Measurements from ENCODE around the gene UMODL1. TPM values are rescaled to one million over a fixed set of nuclear protein-coding genes. Genes with fewer than 3 reads are reported as not detected.

UMODL1 gene
- total RNA-seq, 1 experiment from 2014 or later = 0.20 TPM

- H3K36me3 Mint-ChIP-seq (ENCODE audit: insufficient read depth, unreplicated experiment) = no peaks in the 10 kb centered on the region
- DNase-seq = no peak
- intact Hi-C loops (cut with micrococcal nuclease; ENCODE audit: unreplicated experiment) = no loop called here
- ChIA-PET CTCF (no interaction called here), POLR2A (no interaction called here)
- H3K4me3 Mint-ChIP-seq (ENCODE audit: unreplicated experiment) = no peak overlapping the region
- H3K27ac Mint-ChIP-seq (ENCODE audit: unreplicated experiment) = no peak overlapping the region
- TF ChIP-seq CTCF (IDR thresholded peaks at IDR 0.05; ENCODE audit: insufficient read depth in 1 of 2, low read depth in 1 of 2, low read length in 1 of 2, severe bottlenecking in 1 of 2, unreplicated experiment in 1 of 2) = no peak
- H3K4me1 ChIP-seq = no peaks in the 10 kb centered on the region
- no peaks in the 10 kb centered on the region for H3K9me3 ChIP-seq
- no peak overlapping the region for H3K4me3 ChIP-seq (ENCODE audit: low read depth, low read length)
- no peaks in the 10 kb centered on the region for H3K27me3 ChIP-seq (replicated peaks; ENCODE audit: control insufficient read depth, insufficient read depth, low read length)
- no peaks in the 10 kb centered on the region for H3K9me3 Mint-ChIP-seq (ENCODE audit: unreplicated experiment)
- no peaks in the 10 kb centered on the region for H3K4me1 Mint-ChIP-seq (ENCODE audit: low read depth, unreplicated experiment)
- BruUV-seq (replicated peaks) = no TSS peak
- H3K36me3 ChIP-seq (ENCODE audit: control insufficient read depth, insufficient read depth, low read length) = no peaks in the 10 kb centered on the region
- no peaks in the 10 kb centered on the region for H3K27me3 Mint-ChIP-seq (ENCODE audit: insufficient read depth, unreplicated experiment)
These were observed 89.6 kb downstream of the UMODL1 start for GRCh38 chr21:42160765-42161164.

- no peak for DNase-seq
- Mint-ChIP-seq H3K9me3 (ENCODE audit: unreplicated experiment) (no peaks in the 10 kb centered on the region), H3K27ac (ENCODE audit: unreplicated experiment) (no peak overlapping the region), H3K4me3 (ENCODE audit: unreplicated experiment) (no peak overlapping the region), H3K4me1 (ENCODE audit: low read depth, unreplicated experiment) (no peaks in the 10 kb centered on the region), H3K27me3 (ENCODE audit: insufficient read depth, unreplicated experiment) (no peaks in the 10 kb centered on the region), H3K36me3 (ENCODE audit: insufficient read depth, unreplicated experiment) (no peaks in the 10 kb centered on the region)
- no peak for TF ChIP-seq CTCF (IDR thresholded peaks at IDR 0.05; ENCODE audit: insufficient read depth in 1 of 2, low read depth in 1 of 2, low read length in 1 of 2, severe bottlenecking in 1 of 2, unreplicated experiment in 1 of 2)
- H3K4me1 ChIP-seq = no peaks in the 10 kb centered on the region
- POLR2A ChIA-PET = no interaction called here
- intact Hi-C loops (cut with micrococcal nuclease; ENCODE audit: unreplicated experiment) = no loop called here
- H3K4me3 ChIP-seq (ENCODE audit: low read depth, low read length) = no peak overlapping the region
- CTCF ChIA-PET = no interaction called here
- BruUV-seq (replicated peaks) = no TSS peak
- H3K27me3 ChIP-seq (replicated peaks; ENCODE audit: control insufficient read depth, insufficient read depth, low read length) = no peaks in the 10 kb centered on the region
- no peaks in the 10 kb centered on the region for H3K36me3 ChIP-seq (ENCODE audit: control insufficient read depth, insufficient read depth, low read length)
- H3K9me3 ChIP-seq = no peaks in the 10 kb centered on the region
These were observed 90.4 kb downstream of the UMODL1 start for GRCh38 chr21:42161401-42161955.

- no peaks in the 10 kb centered on the region for H3K4me1 Mint-ChIP-seq (ENCODE audit: low read depth, unreplicated experiment)
These were observed 91.0 kb downstream of the UMODL1 start for GRCh38 chr21:42161956-42162681.

More at GRCh38 chr21:42161956-42162681, 91.0 kb downstream of the UMODL1 start:
- ChIA-PET POLR2A (no interaction called here), CTCF (no interaction called here)
- no peak overlapping the region for H3K27ac Mint-ChIP-seq (ENCODE audit: unreplicated experiment)
- no peaks in the 10 kb centered on the region for H3K27me3 ChIP-seq (replicated peaks; ENCODE audit: control insufficient read depth, insufficient read depth, low read length)
- TF ChIP-seq CTCF (IDR thresholded peaks at IDR 0.05; ENCODE audit: insufficient read depth in 1 of 2, low read depth in 1 of 2, low read length in 1 of 2, severe bottlenecking in 1 of 2, unreplicated experiment in 1 of 2) = no peak
- intact Hi-C loops (cut with micrococcal nuclease; ENCODE audit: unreplicated experiment) = no loop called here
- no peaks in the 10 kb centered on the region for H3K4me1 ChIP-seq
- no peak overlapping the region for H3K4me3 Mint-ChIP-seq (ENCODE audit: unreplicated experiment)
- no peaks in the 10 kb centered on the region for H3K36me3 Mint-ChIP-seq (ENCODE audit: insufficient read depth, unreplicated experiment)
- no peaks in the 10 kb centered on the region for H3K36me3 ChIP-seq (ENCODE audit: control insufficient read depth, insufficient read depth, low read length)
- no peak for DNase-seq
- no TSS peak for BruUV-seq (replicated peaks)
- H3K27me3 Mint-ChIP-seq (ENCODE audit: insufficient read depth, unreplicated experiment) = no peaks in the 10 kb centered on the region
- no peaks in the 10 kb centered on the region for H3K9me3 Mint-ChIP-seq (ENCODE audit: unreplicated experiment)
- no peaks in the 10 kb centered on the region for H3K9me3 ChIP-seq
- no peak overlapping the region for H3K4me3 ChIP-seq (ENCODE audit: low read depth, low read length)
